ENCODE data around the gene BLID.

BLID gene

GRCh38 chr11:122107045-122107444, 9.0 kb downstream of the BLID start:
- in situ Hi-C loops (cut with MboI; ENCODE audit: low sequenced_read_pairs) = no loop called here

- in situ Hi-C loops (cut with MboI; ENCODE audit: low sequenced_read_pairs) = no loop called here
These were observed 10.8 kb downstream of the BLID start for GRCh38 chr11:122105044-122105758.

- in situ Hi-C loops (cut with MboI; ENCODE audit: low sequenced_read_pairs) = no loop called here
These were observed 11.7 kb downstream of the BLID start for GRCh38 chr11:122104341-122104740.

- in situ Hi-C loops (cut with MboI; ENCODE audit: low sequenced_read_pairs) = no loop called here
These were observed 12.3 kb downstream of the BLID start for GRCh38 chr11:122103726-122104125.

- in situ Hi-C loops (cut with MboI; ENCODE audit: low sequenced_read_pairs) = no loop called here
These were observed 12.7 kb downstream of the BLID start for GRCh38 chr11:122103321-122103720.

GRCh38 chr11:122102426-122102825, 13.6 kb downstream of the BLID start:
- in situ Hi-C loops (cut with MboI; ENCODE audit: low sequenced_read_pairs) = no loop called here

- in situ Hi-C loops (cut with MboI; ENCODE audit: low sequenced_read_pairs) = no loop called here
These were observed 14.3 kb downstream of the BLID start for GRCh38 chr11:122101625-122102291.

- in situ Hi-C loops (cut with MboI; ENCODE audit: low sequenced_read_pairs) = no loop called here
These were observed 15.3 kb downstream of the BLID start for GRCh38 chr11:122100756-122101080.

GRCh38 chr11:122100037-122100755, 15.8 kb downstream of the BLID start:
- in situ Hi-C loops (cut with MboI; ENCODE audit: low sequenced_read_pairs) = no loop called here

GRCh38 chr11:122099374-122100036, 16.5 kb downstream of the BLID start:
- in situ Hi-C loops (cut with MboI; ENCODE audit: low sequenced_read_pairs) = no loop called here

- in situ Hi-C loops (cut with MboI; ENCODE audit: low sequenced_read_pairs) = no loop called here
These were observed 17.6 kb downstream of the BLID start for GRCh38 chr11:122098261-122098980.

GRCh38 chr11:122097419-122098001, 18.5 kb downstream of the BLID start:
- in situ Hi-C loops (cut with MboI; ENCODE audit: low sequenced_read_pairs) = no loop called here

GRCh38 chr11:122096272-122097112, 19.5 kb downstream of the BLID start:
- in situ Hi-C loops (cut with MboI; ENCODE audit: low sequenced_read_pairs) = no loop called here

- in situ Hi-C loops (cut with MboI; ENCODE audit: low sequenced_read_pairs) = no loop called here
These were observed 20.2 kb downstream of the BLID start for GRCh38 chr11:122095681-122096262.

- in situ Hi-C loops (cut with MboI; ENCODE audit: low sequenced_read_pairs) = no loop called here
These were observed 21.2 kb downstream of the BLID start for GRCh38 chr11:122094836-122095235.

- in situ Hi-C loops (cut with MboI; ENCODE audit: low sequenced_read_pairs) = no loop called here
These were observed 22.2 kb downstream of the BLID start for GRCh38 chr11:122093731-122094275.

- in situ Hi-C loops (cut with MboI; ENCODE audit: low sequenced_read_pairs) = no loop called here
These were observed 24.2 kb downstream of the BLID start for GRCh38 chr11:122091835-122092234.

GRCh38 chr11:122089111-122089510, 26.9 kb downstream of the BLID start:
- in situ Hi-C loops (cut with MboI; ENCODE audit: low sequenced_read_pairs) = no loop called here

- in situ Hi-C loops (cut with MboI; ENCODE audit: low sequenced_read_pairs) = no loop called here
These were observed 30.3 kb downstream of the BLID start for GRCh38 chr11:122085712-122086111.

All from HL-60/S4 treated with phorbol 12-myristate 13-acetate at 8.2 ng/mL for 4 days and 3 days (cell line).